GM11168 (cell line): Measurements from ENCODE around the gene FAM90A26.
"Not testable (repeated sequence)": the region's sequence is repeated elsewhere in the genome, so short reads cannot be mapped to it uniquely, and the experiment has no call there.

ENCODE experiments used
- in situ Hi-C: fragments of 300-500 bp; cut with MboI; formaldehyde crosslinking; loops from one replicate; pipeline ENCODE4 v1.12.0; 2022; ENCODE audit warnings: low sequenced_read_pairs; ENCODE audit not compliant: unreplicated experiment

The FAM90A26 gene

GRCh38 chr4:9153571-9154157, 16.5 kb upstream of the FAM90A26 start:
- in situ Hi-C loops, result not testable (repeated sequence)

GRCh38 chr4:9155101-9155886, 14.9 kb upstream of the FAM90A26 start:
- in situ Hi-C loops, result not testable (repeated sequence)

- in situ Hi-C loops, result not testable (repeated sequence)
Measured at GRCh38 chr4:9158392-9158791, 11.8 kb upstream of the FAM90A26 start.

DNA sequence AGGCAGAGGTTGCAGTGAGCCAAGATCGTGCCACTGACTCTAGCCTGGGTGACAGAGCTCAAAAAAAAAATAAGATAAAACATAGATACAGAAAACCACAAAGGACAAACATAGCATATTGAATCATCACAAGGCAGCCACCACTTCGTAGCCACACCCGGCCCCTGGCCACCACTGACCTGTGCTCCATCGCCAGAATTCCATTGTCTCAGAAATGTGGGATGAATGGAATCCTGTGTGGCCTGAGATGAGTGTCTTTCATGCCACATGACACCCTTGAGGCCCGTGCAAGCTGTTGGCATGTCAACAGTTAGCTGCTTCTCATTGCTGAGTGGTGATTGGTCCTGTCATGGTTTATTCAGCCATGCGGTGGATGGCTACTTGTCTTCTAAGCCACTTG, 10.2 kb upstream of the FAM90A26 start:
- in situ Hi-C loops, result not testable (repeated sequence)

- in situ Hi-C loops, result not testable (repeated sequence)
Measured at GRCh38 chr4:9165990-9166389, 4.2 kb upstream of the FAM90A26 start.

DNA sequence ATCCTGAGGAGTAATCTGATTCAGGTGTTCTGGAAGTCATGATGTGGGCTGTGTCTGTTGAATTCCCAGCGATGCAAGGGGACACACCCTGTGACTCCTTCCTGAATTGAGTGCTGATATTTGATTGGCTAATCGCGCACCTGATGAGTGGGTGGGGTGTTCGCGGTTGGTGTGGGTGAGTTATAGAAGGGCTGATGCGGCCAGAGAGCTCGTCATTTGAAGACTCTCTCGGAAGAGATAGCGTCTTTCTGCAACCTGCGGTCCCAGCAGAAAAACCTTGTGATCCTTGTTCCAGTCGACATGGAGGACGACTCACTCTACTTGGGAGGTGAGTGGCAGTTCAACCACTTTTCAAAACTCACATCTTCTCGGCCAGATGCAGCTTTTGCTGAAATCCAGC, 40.1 kb downstream of the FAM90A26 start, which contains the start of gene USP17L10:
USP17L10 (plus strand) TSS at position 301 of the 400 bp plus-strand sequence; CDS start at position 301, 0 bp downstream.
- in situ Hi-C loops, result not testable (repeated sequence)

- in situ Hi-C loops, result not testable (repeated sequence)
Measured at GRCh38 chr4:9214701-9215100, 44.5 kb downstream of the FAM90A26 start.

- in situ Hi-C loops, result not testable (repeated sequence)
Measured at GRCh38 chr4:9215105-9215504, 44.9 kb downstream of the FAM90A26 start, which contains the start of gene USP17L11. TSS of gene USP17L11 (plus strand) at chr4:9215405. CDS start at chr4:9215405, 0 bp downstream.

- in situ Hi-C loops, result not testable (repeated sequence)
Measured at GRCh38 chr4:9219852-9220251, 49.6 kb downstream of the FAM90A26 start, which contains the start of gene USP17L12. TSS of gene USP17L12 (plus strand) at chr4:9220152. CDS start at chr4:9220152, 0 bp downstream.

DNA sequence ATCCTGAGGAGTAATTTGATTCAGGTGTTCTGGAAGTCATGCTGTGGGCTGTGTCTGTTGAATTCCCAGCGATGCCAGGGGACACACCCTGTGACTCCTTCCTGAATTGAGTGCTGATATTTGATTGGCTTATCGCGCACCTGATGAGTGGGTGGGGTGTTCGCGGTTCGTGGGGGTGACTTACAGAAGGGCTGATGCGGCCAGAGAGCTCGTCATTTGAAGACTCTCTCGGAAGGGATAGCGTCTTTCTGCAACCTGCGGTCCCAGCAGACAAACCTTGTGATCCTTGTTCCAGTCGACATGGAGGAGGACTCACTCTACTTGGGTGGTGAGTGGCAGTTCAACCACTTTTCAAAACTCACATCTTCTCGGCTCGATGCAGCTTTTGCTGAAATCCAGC, 54.4 kb downstream of the FAM90A26 start, which contains the start of gene USP17L13:
USP17L13 (plus strand) TSS at position 301 of the 400 bp plus-strand sequence; CDS start at position 301, 0 bp downstream.
- in situ Hi-C loops, result not testable (repeated sequence)
